HepG2 (cell line): ENCODE data around the gene ABHD17C. TPM values are rescaled to one million over a fixed set of nuclear protein-coding genes. Genes with fewer than 3 reads are reported as not detected.

Experiments
- AGO1 ChIP-seq: fragments of 200-400 bp; formaldehyde crosslinking; IDR thresholded peaks from 2 replicates; pipeline ENCODE4 v1.6.1; 2017; ENCODE audit warnings: mild to moderate bottlenecking, low read depth, low read length, moderate library complexity; ENCODE audit not compliant: poor library complexity, severe bottlenecking
- DPF2 ChIP-seq: sonication (generic); formaldehyde crosslinking; IDR thresholded peaks from 2 replicates; pipeline ENCODE4 v1.4.0; 2020; ENCODE audit warnings: mild to moderate bottlenecking, low read depth, missing genetic modification reagents, borderline replicate concordance
- ELF3 ChIP-seq: IDR thresholded peaks from 2 replicates; pipeline ENCODE4 v1.6.1; 2016; ENCODE audit warnings: missing genetic modification reagents, missing compliant biosample characterization
- ETV5 ChIP-seq: IDR thresholded peaks from 2 replicates; pipeline ENCODE4 v1.6.1; 2018; ENCODE audit warnings: missing biosample characterization, missing genetic modification reagents, inconsistent platforms, borderline replicate concordance
- ISL2 ChIP-seq: sonication (generic); formaldehyde crosslinking; IDR thresholded peaks from 2 replicates; pipeline ENCODE4 v1.5.0; 2020; ENCODE audit warnings: missing genetic modification reagents
- KDM2A ChIP-seq: sonication (generic); formaldehyde crosslinking; IDR thresholded peaks from 2 replicates; pipeline ENCODE4 v1.4.0; 2020; ENCODE audit warnings: low read depth, missing genetic modification reagents, borderline replicate concordance
- LCORL ChIP-seq, 2 experiments: fragments of 450-650 bp in 1 of 2; sonication (generic) in 1 of 2; formaldehyde crosslinking in 1 of 2; IDR thresholded peaks; 2 replicates each; pipeline versions ENCODE4 v1.5.0 to v1.6.1; 2017 to 2020; ENCODE audit warnings: antibody characterized with exemption in 1 of 2, missing genetic modification reagents in 1 of 2
- MIER3 ChIP-seq: IDR thresholded peaks from 2 replicates; pipeline ENCODE4 v1.6.1; 2016; ENCODE audit warnings: missing compliant biosample characterization, borderline replicate concordance
- MXD4 ChIP-seq: IDR thresholded peaks from 2 replicates; pipeline ENCODE4 v1.6.1; 2016; ENCODE audit warnings: mild to moderate bottlenecking, missing biosample characterization, missing genetic modification reagents
- NFKB2 ChIP-seq: sonication (generic); formaldehyde crosslinking; IDR thresholded peaks from 2 replicates; pipeline ENCODE4 v1.4.0; 2020; ENCODE audit warnings: missing genetic modification reagents, borderline replicate concordance
- PHB2 ChIP-seq: fragments of 450-650 bp; IDR thresholded peaks from 2 replicates; pipeline ENCODE4 v1.6.1; 2018; ENCODE audit not compliant: partially characterized antibody
- PTBP1 ChIP-seq: fragments of 200-400 bp; formaldehyde crosslinking; IDR thresholded peaks from 2 replicates; pipeline ENCODE4 v1.6.1; 2018; ENCODE audit warnings: low read length, low read depth; ENCODE audit not compliant: poor library complexity, severe bottlenecking
- RXRB ChIP-seq: IDR thresholded peaks from 2 replicates; pipeline ENCODE4 v1.6.1; 2016; ENCODE audit warnings: borderline replicate concordance, missing genetic modification reagents, missing compliant biosample characterization
- SIX1 ChIP-seq: sonication (generic); formaldehyde crosslinking; IDR thresholded peaks from 2 replicates; pipeline ENCODE4 v1.4.0; 2020; ENCODE audit warnings: missing genetic modification reagents, borderline replicate concordance
- SIX4 ChIP-seq: sonication (generic); formaldehyde crosslinking; IDR thresholded peaks from 2 replicates; pipeline ENCODE4 v1.4.0; 2020; ENCODE audit warnings: missing genetic modification reagents
- SMC3 ChIP-seq: IDR thresholded peaks from 2 replicates; pipeline ENCODE4 v1.6.1; 2011; ENCODE audit warnings: low read length, improper control_type of control experiment
- YY1 ChIP-seq: IDR thresholded peaks from 2 replicates; pipeline ENCODE4 v1.6.1; 2011; ENCODE audit warnings: low read length, low read depth, moderate library complexity, mild to moderate bottlenecking; ENCODE audit not compliant: insufficient read depth, insufficient replicate concordance
- ZBTB7B ChIP-seq: sonication (generic); formaldehyde crosslinking; IDR thresholded peaks from 2 replicates; pipeline ENCODE4 v1.4.0; 2020; ENCODE audit warnings: missing genetic modification reagents
- ZFP82 ChIP-seq: sonication (generic); formaldehyde crosslinking; IDR thresholded peaks from 2 replicates; pipeline ENCODE4 v1.5.1; 2020; ENCODE audit warnings: mild to moderate bottlenecking, missing genetic modification reagents, borderline replicate concordance
- ZKSCAN8 ChIP-seq: IDR thresholded peaks from 2 replicates; pipeline ENCODE4 v1.6.1; 2016; ENCODE audit warnings: borderline replicate concordance, missing genetic modification reagents, missing compliant biosample characterization
- ZNF10 ChIP-seq: sonication (generic); formaldehyde crosslinking; IDR thresholded peaks from 2 replicates; pipeline ENCODE4 v1.4.0; 2020; ENCODE audit warnings: mild to moderate bottlenecking, low read depth, missing genetic modification reagents, borderline replicate concordance
- ZNF124 ChIP-seq: sonication (generic); formaldehyde crosslinking; IDR thresholded peaks from 2 replicates; pipeline ENCODE4 v1.4.0; 2020; ENCODE audit warnings: missing genetic modification reagents
- polyA plus RNA-seq, 8 experiments: library from polyadenylated mRNA; depleted of rRNA in 3 of 8; stranded (reverse) in 7 of 8; unstranded in 1 of 8; fragments of >200 nt; fragmentation: Illumina TruSeq in 4 of 8; extraction: Trizol in 4 of 8; gene quantifications; 2 replicates each; pipeline versions ENCODE4 v1.2.1 to v1.2.3, GENCODE V29; 2011 to 2016; ENCODE audit warnings: low read depth in 4 of 8, missing spikeins in 1 of 8, mixed read lengths in 1 of 8; ENCODE audit not compliant: insufficient read depth in 1 of 8
- total RNA-seq, 5 experiments: library from RNA; depleted of rRNA; stranded (reverse); fragments of >200 nt; fragmentation: Illumina TruSeq; extraction: Trizol; gene quantifications; 2 replicates each; pipeline ENCODE4 v1.2.3, GENCODE V29; 2016; ENCODE audit warnings: low read depth in 1 of 5
- TF ChIP-seq, protein P1 (sequence below): sonication (generic); formaldehyde crosslinking; IDR thresholded peaks from 2 replicates; pipeline ENCODE4 v1.4.0; 2020; ENCODE audit warnings: mild to moderate bottlenecking, low read depth, missing genetic modification reagents
- TF ChIP-seq, protein P2 (sequence below): sonication (generic); formaldehyde crosslinking; IDR thresholded peaks from 2 replicates; pipeline ENCODE4 v1.4.0; 2020; ENCODE audit warnings: missing genetic modification reagents
- TF ChIP-seq, protein P3 (sequence below): sonication (generic); formaldehyde crosslinking; IDR thresholded peaks from 2 replicates; pipeline ENCODE4 v1.4.0; 2020; ENCODE audit warnings: low read depth, mild to moderate bottlenecking, missing genetic modification reagents

The ABHD17C gene
- total and polyA plus RNA-seq, 2 of the 13 experiments (the other 11 are each of a cell fraction or from before 2014, with no cell fraction given): 2.9 to 3.9 TPM

DNA sequence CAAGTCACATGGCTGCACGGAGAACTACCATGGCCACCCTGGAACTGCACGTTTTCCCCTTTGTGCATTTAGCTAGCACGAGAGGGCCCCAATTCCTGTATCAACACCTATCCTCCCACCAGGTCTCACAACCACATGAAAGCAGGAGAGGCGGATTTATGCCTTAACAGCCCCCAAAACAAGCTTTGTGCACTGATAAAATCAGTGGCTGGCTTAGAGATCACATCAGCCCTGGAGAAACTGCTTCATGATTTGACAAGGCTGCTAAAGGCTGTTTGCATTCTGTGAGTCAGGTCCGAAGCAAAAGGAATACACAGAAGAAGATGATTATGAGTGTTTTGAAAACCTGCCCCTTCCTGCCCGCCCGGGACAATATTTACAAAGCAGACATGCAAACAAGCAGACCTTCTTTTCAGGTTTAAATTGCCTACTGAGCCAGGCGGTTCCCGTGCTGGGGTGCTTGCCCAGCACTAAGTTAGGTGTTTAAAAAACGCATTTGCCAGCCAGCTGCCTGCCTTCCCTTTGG lies 109.9 kb downstream of the ABHD17C start (continued):
- TF ChIP-seq ZBTB7B (CRISPR knock-in tag): peak; percentile 89; the same call in 1 of the 2 replicates
- TF ChIP-seq ISL2: peak; percentile 89
- no peak for TF ChIP-seq PTBP1
- TF ChIP-seq DPF2 (CRISPR knock-in tag): peak; percentile 79
- peak; percentile 69 for TF ChIP-seq RXRB (CRISPR knock-in tag)
- TF ChIP-seq SMC3: no peak
- TF ChIP-seq, protein P1, sequence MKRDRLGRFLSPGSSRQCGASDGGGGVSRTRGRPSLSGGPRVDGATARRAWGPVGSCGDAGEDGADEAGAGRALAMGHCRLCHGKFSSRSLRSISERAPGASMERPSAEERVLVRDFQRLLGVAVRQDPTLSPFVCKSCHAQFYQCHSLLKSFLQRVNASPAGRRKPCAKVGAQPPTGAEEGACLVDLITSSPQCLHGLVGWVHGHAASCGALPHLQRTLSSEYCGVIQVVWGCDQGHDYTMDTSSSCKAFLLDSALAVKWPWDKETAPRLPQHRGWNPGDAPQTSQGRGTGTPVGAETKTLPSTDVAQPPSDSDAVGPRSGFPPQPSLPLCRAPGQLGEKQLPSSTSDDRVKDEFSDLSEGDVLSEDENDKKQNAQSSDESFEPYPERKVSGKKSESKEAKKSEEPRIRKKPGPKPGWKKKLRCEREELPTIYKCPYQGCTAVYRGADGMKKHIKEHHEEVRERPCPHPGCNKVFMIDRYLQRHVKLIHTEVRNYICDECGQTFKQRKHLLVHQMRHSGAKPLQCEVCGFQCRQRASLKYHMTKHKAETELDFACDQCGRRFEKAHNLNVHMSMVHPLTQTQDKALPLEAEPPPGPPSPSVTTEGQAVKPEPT (CRISPR knock-in tag): 0 out of 2 replicates have a peak, but pooled peaks have one; percentile 57
- TF ChIP-seq, protein P2, sequence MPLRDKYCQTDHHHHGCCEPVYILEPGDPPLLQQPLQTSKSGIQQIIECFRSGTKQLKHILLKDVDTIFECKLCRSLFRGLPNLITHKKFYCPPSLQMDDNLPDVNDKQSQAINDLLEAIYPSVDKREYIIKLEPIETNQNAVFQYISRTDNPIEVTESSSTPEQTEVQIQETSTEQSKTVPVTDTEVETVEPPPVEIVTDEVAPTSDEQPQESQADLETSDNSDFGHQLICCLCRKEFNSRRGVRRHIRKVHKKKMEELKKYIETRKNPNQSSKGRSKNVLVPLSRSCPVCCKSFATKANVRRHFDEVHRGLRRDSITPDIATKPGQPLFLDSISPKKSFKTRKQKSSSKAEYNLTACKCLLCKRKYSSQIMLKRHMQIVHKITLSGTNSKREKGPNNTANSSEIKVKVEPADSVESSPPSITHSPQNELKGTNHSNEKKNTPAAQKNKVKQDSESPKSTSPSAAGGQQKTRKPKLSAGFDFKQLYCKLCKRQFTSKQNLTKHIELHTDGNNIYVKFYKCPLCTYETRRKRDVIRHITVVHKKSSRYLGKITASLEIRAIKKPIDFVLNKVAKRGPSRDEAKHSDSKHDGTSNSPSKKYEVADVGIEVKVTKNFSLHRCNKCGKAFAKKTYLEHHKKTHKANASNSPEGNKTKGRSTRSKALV: peak; percentile 45; the same call in 1 of the 2 replicates
- no peak for TF ChIP-seq PHB2
- peak; percentile 59; the same call in 1 of the 2 replicates for TF ChIP-seq ELF3 (CRISPR knock-in tag)
- TF ChIP-seq ZNF124: 0 out of 2 replicates have a peak, but pooled peaks have one; percentile 62
- peak; percentile 41; the same call in 1 of the 2 replicates for TF ChIP-seq KDM2A (CRISPR knock-in tag)
- TF ChIP-seq LCORL (IDR thresholded peaks at IDR 0.05): no peak
- TF ChIP-seq LCORL (CRISPR knock-in tag; IDR thresholded peaks at IDR 0.05): peak; percentile 22; the same call in 1 of the 2 replicates
- 0 out of 2 replicates have a peak, but pooled peaks have one; percentile 13 for TF ChIP-seq SIX4 (CRISPR knock-in tag)
- TF ChIP-seq MIER3 (CRISPR knock-in tag): 0 out of 2 replicates have a peak, but pooled peaks have one; percentile 32
- TF ChIP-seq MXD4 (CRISPR knock-in tag): peak; percentile 78; the same call in 1 of the 2 replicates
- peak; percentile 70; the same call in 1 of the 2 replicates for TF ChIP-seq SIX1 (CRISPR knock-in tag)
- peak; percentile 89 for TF ChIP-seq ETV5 (CRISPR knock-in tag)
- no peak for TF ChIP-seq ZNF10 (CRISPR knock-in tag)
- 0 out of 2 replicates have a peak, but pooled peaks have one; percentile 45 for TF ChIP-seq NFKB2 (CRISPR knock-in tag)
- TF ChIP-seq ZFP82 (CRISPR knock-in tag): no peak
- TF ChIP-seq, protein P3, sequence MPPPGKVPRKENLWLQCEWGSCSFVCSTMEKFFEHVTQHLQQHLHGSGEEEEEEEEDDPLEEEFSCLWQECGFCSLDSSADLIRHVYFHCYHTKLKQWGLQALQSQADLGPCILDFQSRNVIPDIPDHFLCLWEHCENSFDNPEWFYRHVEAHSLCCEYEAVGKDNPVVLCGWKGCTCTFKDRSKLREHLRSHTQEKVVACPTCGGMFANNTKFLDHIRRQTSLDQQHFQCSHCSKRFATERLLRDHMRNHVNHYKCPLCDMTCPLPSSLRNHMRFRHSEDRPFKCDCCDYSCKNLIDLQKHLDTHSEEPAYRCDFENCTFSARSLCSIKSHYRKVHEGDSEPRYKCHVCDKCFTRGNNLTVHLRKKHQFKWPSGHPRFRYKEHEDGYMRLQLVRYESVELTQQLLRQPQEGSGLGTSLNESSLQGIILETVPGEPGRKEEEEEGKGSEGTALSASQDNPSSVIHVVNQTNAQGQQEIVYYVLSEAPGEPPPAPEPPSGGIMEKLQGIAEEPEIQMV: 0 out of 2 replicates have a peak, but pooled peaks have one; percentile 33
- TF ChIP-seq YY1: peak; percentile 37
- no peak for TF ChIP-seq AGO1
- peak; percentile 42; the same call in 1 of the 2 replicates for TF ChIP-seq ZKSCAN8 (CRISPR knock-in tag)
